GM12874 (cell line): ENCODE data around the gene ZNF750.

ENCODE experiments used
- CTCF ChIP-seq: IDR thresholded peaks from 2 replicates; pipeline ENCODE4 v1.5.1; 2011; ENCODE audit warnings: low read depth, mild to moderate bottlenecking, control low read depth, low read length, moderate library complexity; ENCODE audit not compliant: insufficient read depth

ZNF750 gene

GRCh38 chr17:82839617-82840292, at the start of gene ZNF750:
Gene ZNF750, minus strand, starts transcription at chr17:82840022. Its CDS starts 7,568 bp downstream, at chr17:82832454.
- TF ChIP-seq CTCF: no peak

DNA sequence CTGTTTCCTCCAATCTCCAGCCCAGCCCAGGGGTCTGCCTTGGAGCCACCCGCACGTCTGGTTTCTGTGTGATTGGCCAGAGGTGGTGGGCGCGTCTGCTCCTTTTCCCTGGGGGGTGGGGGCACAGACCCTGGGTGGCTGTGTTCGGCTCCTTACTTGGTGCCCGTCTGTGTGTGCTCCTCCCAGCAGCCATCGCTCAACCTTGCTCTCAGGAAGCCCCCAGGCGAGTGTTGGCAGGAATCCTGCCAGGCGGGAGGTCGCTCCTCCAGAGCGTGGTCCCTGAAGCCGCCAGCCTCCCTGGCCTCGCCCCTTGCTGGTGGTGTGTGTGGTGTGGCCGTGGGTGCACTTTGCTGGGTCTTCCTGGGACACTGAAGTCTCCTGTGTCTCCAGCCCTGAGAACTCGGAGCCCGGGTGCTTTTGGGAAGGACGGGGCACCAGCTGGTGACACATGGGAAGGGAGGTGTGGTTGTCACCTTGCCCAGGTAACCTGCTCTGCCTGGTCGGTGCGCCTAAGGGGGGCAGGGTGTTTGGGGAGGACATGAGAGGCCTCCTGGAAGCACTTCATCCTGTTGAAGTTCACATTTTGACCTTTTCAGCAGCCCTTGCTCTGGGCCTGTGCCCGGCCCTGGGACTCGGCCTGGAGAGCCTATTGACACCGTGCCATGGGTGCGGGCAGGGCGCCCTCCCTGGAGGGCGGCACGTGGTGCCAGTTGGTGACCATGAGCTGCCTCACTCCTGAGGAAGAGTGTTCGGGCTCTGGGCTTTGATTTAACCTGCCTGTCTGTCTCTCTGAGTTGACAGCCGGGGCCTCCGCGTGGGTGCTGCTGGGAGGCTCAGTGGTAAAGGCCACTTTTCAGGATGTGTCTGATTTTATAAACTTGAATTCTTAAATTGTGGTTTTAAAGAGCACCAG, 49.0 kb upstream of the ZNF750 start:
- TF ChIP-seq CTCF: no peak

DNA sequence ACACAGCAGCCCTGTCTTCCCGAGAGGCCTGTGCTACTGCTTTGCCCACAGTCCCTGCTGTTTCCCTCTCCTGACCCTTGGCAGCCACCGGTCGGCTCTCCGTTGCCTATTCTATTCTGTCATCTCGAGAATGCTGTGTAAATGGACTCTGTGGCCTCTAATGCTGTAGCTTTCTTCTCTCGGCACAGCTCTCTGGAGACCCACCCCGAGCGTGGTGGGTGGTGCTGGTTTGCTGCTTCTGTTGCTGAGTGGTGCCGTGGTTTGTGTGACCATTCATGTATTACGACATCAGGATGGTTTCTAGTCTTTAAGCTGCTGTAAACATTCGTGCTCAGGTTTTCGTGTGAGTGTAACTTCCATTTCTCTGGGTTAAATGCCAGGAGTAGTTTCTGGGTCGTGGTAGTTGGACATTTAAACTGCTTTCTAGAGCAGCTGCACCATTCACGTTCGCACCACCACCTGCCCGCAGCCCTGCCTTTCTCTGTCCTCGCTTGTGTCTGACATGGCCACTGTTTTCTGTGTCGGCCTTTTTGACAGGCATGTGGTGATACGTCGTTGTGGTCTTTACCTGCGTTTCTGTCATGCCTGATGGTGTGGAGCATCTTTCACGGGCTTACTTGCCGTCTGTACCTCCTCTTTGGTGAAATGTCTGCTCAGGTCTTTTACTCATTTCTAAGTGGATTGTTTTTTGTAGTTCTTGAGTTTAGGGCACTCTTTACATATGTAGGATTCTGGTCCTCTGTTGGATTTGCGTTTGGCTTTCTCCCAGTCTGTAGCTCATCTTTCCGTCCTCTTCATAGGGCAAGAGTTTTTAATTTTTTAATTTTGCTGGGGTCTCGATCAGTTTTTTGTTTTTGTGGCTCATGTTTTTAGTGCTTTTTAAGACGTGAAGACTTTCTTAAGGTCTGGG, 47.7 kb upstream of the ZNF750 start:
- TF ChIP-seq CTCF: no peak

- no peak for TF ChIP-seq CTCF
Observed at GRCh38 chr17:82884970-82885353, 45.1 kb upstream of the ZNF750 start.

DNA sequence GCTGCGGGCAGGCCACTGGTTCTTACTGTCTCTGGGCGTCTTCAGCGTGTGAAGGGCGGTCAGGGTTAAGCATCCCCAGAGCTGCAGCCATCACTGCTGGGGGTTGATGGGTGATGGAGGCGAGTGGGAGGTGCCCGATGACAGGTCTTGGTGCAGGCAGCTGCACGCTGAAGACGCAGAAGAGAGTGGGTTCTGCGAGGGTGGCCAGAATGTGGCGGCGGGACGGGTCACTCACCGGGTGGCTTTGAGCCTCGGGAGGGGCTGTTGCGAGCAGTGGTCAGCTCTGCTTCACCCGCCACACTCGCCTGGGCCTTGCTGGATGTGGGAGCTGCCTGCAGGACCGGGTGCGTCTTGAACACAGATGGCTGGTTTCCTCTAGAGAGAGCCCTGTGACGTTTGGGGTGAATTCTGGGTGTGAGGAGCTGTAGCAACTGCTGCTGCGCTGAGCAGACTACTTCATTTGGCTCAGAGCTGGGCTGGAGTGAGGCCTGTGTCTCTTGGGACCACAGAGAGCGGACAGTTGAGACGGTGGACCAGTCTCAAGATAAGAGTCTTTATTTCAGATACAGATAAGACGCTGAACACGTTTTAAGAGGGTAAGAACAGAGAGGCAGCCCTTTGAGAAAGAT, 44.6 kb upstream of the ZNF750 start:
- no peak for TF ChIP-seq CTCF

DNA sequence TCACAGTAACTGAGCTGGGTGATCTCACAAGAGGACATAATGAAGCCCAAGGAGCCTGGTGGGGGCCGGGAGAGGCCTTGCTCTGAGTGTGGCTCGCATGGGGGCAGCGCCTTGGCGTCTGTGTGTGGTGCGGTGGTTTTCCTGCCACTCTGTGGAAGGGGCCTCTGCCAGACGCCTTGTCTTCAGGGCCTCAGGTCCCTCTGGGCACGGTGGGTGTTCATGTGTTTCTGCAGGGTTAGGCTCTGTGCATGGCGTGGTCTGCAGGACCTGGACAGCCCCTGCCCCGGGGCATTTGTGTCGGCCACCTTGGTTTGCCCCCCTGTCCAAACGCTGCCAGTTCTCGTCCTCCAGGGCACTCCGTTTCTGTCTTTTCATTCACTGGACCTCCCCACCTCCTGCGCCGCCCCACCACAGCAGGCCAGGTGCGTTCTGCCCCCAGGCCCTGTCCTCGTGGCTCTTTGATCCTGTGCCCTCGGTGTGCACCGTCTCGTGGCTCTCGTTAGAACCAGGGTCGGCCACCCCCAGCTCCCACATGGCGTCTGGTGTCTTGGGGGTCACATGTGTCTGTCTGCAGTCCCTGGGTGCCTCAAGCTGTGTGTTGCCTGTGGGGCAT, 43.7 kb upstream of the ZNF750 start:
- TF ChIP-seq CTCF: no peak
